ENCODE results near the gene AMH.

The AMH gene

GRCh38 chr19:2251106-2252054 lies 2.3 kb downstream of the AMH start:
- no peak for DNase-seq

GRCh38 chr19:2252055-2252796 lies 3.1 kb downstream of the AMH start:
- DNase-seq: no peak

- no peak for DNase-seq
Observed at GRCh38 chr19:2252797-2253105, 3.6 kb downstream of the AMH start.

- DNase-seq: no peak
Observed at GRCh38 chr19:2253106-2254063, 4.3 kb downstream of the AMH start.

GRCh38 chr19:2254064-2254872 lies 5.1 kb downstream of the AMH start:
- no peak for DNase-seq

- DNase-seq: no peak
Observed at GRCh38 chr19:2255112-2255845, 6.2 kb downstream of the AMH start.

DNA sequence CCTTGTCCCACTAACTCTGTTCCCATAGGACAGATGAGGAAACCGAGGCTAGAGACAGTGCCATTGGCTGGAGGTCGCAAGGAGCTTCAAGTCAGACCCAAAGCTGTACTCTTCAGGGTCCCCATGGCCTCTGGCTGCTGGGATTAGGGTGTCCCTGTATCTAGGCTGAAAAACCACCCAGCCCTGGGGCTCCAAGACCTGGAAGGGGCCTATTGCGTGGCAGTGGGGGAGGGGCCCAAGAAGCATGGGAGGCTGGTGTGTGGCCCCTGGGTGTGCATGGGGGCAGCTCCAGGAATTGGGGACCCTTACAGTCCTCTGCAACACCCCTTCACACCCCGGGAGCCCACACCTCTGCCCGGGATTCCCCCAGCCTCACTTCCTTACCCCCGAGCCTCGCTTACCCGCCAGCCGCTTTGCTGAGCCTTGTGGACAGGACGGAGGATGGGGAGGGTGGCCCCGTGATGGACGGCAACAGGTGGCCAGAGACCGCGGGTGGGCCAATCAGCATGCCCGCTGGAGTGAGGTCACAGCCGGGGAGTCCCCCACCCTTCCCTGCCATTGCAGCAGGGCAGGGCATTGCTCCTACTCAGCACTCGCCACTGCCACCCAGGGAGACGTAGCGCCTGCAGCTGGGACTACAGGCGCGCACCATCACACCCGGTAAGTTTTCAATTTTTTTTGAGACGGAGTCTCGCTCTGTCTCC lies 7.0 kb downstream of the AMH start, which contains the start of gene JSRP1:
Gene JSRP1 (minus strand): TSS at position 436 of the 704 bp plus-strand sequence. CDS start 1,103 bp downstream, outside the sequence.
- no peak for DNase-seq

GRCh38 chr19:2259336-2259735 lies 10.2 kb downstream of the AMH start:
- no peak for DNase-seq

DNA sequence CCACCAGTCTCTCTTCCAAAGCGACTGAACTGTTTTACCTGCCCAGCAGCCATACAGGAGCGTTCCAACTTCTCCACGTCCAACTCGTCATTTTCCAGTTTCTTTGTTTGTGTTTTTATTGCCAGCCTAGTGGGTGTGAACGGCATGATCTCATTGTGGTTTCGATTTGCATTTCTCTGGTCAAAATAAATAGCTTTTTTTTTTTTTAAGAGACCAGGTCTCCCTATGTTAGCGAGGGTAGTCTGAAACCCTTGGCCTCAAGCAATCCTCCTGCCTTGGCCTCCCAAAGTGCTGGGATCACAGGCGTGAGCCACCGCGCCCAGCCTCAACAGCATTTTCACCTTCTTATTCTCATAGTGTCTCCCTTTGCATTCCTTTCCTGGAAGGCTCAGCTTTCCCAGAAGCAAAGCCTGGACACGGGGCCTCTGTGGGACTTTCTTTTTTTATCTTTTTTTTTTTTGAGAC lies 11.2 kb downstream of the AMH start:
- no peak for DNase-seq

GRCh38 chr19:2261438-2262172 lies 12.5 kb downstream of the AMH start:
- DNase-seq: no peak

GRCh38 chr19:2266183-2266993 lies 17.3 kb downstream of the AMH start:
- DNase-seq: no peak

DNA sequence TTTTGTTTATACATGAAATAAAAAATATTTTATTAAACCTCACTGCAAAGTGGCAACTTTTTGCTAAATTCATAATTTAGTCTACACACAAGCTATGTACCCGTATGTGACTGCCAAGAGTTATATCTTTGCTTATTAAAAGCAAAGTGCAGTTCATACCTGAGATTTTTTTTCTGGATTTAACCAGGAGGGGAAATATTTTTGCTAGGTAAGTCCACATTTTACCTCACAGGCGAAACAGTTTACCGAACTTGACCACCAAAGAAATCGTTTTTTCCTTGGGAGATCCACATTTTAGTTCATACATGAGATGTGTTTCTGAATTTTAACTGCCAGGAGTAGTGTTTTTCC lies 19.3 kb downstream of the AMH start:
- no peak for DNase-seq

DNA sequence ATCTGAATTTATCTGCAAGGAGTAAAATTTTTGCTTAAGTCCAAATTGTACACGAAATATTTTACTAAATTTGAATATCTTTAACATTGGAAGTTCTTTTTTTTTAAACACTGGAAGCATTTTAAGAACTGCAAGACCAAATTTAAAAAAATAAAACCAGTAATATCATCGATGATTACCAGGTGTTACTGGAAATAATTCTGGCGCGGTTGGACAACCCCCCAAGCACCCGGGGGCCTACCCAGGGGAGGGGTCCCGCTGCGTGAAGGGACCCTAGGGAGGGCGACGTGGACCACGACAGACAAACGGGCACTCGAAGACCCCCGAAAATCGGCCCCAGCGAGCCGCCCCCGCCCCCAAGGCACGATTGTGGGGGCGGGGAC lies 19.7 kb downstream of the AMH start:
- DNase-seq: no peak

- peak; percentile 86 for DNase-seq
Observed at GRCh38 chr19:2269244-2270156, 20.4 kb downstream of the AMH start.

- no peak for DNase-seq
Observed at GRCh38 chr19:2270157-2270422, 21.0 kb downstream of the AMH start.

DNA sequence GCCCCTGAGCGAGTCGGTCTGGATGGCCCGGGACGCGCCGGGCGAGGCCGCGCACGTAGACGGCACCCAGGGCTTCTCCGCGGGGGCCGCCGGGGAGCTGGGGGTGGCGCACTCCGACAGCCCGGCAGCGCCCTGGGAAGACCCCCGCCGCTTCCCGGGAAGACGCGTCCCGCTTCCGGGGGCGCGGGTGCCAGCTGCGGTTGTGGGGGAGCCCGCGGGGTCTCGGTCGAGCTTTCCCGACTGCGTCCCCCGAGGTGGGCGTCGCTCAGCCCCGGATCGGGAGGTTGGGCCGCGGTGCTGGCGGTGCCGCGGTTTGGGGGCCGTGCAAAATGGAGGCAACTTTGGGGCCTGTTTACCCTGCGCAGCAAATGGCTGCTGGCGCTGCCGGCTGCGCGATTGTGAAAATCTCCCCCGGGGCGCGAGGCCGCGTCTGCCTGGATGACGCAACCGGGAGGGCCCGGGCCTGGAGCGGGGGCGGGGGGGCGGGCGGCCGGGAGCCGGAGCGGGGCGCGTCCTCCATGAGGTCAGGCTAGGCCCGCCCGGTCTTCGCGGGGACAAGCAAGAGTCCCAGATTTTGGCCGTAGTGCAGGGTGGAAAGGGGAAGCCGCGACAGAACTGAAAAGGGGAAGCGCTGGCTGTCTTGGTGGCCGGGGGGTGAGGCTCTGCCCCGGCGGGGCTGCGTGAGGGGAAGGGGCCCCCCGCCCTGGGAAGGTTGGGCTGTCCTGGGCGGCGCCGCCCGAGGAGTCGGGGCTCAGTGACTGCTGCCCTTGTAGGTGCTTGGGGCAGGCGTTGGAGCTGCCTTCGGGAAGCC lies 21.5 kb downstream of the AMH start:
- DNase-seq: peak; percentile 75
